Measurements from ENCODE around the gene CCDC146.

The CCDC146 gene

DNA sequence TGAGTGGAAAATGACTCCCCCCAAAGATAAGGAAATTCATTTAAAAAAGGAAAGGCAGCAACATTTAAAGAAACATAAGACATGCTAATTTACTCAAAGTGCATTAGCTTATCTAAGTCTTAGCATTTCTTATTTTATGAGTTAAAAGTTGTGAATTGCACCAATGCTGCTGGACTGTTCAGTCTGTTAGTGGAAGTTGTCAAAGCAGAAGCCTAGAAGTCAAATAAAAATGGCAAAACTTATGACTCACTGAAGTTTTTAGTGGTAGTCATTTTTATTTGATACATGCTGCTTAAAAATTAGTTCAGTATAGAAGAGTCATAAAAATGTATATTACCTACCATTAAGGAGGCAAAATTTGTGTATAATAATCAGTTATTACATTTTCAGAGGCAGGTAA is 168.0 kb downstream of the CCDC146 start:
- DNase-seq (ENCODE audit: low read depth) = no peak
- TF ChIP-seq, protein P1, sequence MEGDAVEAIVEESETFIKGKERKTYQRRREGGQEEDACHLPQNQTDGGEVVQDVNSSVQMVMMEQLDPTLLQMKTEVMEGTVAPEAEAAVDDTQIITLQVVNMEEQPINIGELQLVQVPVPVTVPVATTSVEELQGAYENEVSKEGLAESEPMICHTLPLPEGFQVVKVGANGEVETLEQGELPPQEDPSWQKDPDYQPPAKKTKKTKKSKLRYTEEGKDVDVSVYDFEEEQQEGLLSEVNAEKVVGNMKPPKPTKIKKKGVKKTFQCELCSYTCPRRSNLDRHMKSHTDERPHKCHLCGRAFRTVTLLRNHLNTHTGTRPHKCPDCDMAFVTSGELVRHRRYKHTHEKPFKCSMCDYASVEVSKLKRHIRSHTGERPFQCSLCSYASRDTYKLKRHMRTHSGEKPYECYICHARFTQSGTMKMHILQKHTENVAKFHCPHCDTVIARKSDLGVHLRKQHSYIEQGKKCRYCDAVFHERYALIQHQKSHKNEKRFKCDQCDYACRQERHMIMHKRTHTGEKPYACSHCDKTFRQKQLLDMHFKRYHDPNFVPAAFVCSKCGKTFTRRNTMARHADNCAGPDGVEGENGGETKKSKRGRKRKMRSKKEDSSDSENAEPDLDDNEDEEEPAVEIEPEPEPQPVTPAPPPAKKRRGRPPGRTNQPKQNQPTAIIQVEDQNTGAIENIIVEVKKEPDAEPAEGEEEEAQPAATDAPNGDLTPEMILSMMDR (IDR thresholded peaks at IDR 0.05; ENCODE audit: low read length, missing control alignments) = no peak
- H3K4me3 ChIP-seq (replicated peaks; ENCODE audit: low read depth, low read length) = no peak overlapping the region

- TF ChIP-seq, protein P1 (IDR thresholded peaks at IDR 0.05; ENCODE audit: low read length, missing control alignments) = no peak
- H3K4me3 ChIP-seq (replicated peaks; ENCODE audit: low read depth, low read length) = no peak overlapping the region
- DNase-seq (ENCODE audit: low read depth) = no peak
Observed at GRCh38 chr7:77293046-77293445, 170.6 kb downstream of the CCDC146 start.

DNA sequence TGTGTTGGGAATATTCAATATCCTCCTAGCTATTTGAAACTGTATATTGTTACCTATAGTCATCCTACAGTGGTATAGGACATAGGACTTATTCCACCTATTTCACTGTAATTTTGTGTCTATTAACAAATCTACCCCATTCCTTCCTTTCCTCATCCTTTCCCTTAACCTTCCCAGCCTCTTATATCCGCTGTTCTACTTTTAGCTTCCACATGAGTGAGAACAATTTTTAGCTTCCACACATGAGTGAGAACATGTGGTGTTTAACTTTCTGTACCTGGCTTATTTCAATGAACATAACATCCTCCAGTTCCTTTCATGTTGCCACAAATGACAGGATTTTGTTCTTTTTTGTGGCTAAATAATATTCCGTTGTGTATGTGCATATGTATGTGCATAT is 173.1 kb downstream of the CCDC146 start:
- TF ChIP-seq, protein P1 (IDR thresholded peaks at IDR 0.05; ENCODE audit: low read length, missing control alignments) = no peak
- no peak for DNase-seq (ENCODE audit: low read depth)
- H3K4me3 ChIP-seq (replicated peaks; ENCODE audit: low read depth, low read length) = no peak overlapping the region

DNA sequence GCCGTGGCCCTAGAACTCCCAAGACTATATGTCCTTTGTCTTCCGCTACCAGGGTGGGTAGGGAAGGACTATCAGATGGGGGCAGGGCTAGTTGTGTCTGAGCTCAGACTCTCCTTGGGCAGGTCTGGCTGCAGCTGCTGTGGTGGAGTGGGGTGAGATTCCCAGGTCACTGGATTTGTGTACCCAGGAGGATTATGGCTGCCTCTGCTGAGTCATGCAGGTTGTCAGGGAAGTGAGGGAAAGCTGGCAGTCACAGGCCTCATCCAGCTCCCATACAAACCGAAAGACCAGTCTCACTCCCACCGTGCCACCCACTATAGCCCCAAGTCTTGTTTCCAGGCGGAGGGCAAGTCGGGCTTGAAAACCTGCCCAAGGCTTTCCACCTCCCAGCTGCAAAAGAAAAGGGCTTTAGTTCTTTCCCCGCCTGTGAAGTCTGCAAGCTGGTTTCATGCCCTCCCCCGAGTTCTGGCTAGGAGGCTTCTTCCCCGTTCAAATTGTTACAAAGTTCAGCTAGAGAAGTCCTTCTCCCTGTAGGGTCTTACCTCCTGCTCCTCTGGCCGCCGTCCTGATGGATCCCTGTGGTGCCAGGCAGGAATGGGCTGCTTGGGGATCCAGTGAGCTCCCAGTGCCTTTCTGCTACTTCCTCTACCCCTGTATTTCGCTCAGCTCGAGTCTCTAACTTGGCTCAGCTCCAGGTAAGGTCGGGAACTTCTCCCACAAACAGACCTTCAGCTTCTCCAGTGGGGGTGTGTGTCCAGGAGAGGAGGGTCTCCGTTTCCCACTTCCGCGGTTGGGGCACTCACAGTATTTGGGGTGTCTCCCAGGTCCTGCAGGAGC is 184.0 kb downstream of the CCDC146 start:
- H3K4me3 ChIP-seq (replicated peaks; ENCODE audit: low read depth, low read length) = no peak overlapping the region
- no peak for DNase-seq (ENCODE audit: low read depth)
- TF ChIP-seq, protein P1 (IDR thresholded peaks at IDR 0.05; ENCODE audit: low read length, missing control alignments) = no peak

- DNase-seq (ENCODE audit: low read depth) = no peak
- TF ChIP-seq, protein P1 (IDR thresholded peaks at IDR 0.05; ENCODE audit: low read length, missing control alignments) = no peak
Observed at GRCh38 chr7:77308792-77309191, 186.4 kb downstream of the CCDC146 start.

DNA sequence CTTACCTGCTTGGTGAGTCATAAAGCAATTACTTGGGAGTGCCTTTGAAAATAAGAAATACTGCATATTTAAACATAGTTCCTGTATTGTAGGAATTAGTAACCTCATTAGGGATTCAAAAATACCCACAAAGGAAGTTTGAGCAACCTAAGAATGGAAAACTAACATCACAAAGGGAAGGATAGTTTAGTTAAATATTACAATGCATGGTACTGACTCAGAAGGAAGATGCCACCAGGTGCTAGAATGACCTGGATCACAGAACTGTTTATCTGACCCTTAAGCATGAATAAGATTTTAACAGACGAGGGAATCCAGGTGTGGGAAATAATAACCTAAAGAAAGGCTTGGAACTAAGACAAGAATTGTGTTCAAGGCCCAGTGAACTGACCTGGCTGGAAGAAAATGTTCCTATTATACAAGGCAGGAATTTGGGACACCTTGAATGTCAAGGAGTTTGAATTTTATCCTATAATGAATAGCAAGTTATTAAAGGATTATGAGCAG is 187.4 kb downstream of the CCDC146 start:
- no peak overlapping the region for H3K4me3 ChIP-seq (replicated peaks; ENCODE audit: low read depth, low read length)
- DNase-seq (ENCODE audit: low read depth) = no peak

More at GRCh38 chr7:77308792-77309191, 186.4 kb downstream of the CCDC146 start:
- no peak overlapping the region for H3K4me3 ChIP-seq (replicated peaks; ENCODE audit: low read depth, low read length)

More for the DNA sequence above, 187.4 kb downstream of the CCDC146 start:
- TF ChIP-seq, protein P1 (IDR thresholded peaks at IDR 0.05; ENCODE audit: low read length, missing control alignments) = no peak
